ENCODE measurements around the gene POLR3H.

POLR3H gene

GRCh38 chr22:41550952-41551491, 6.8 kb upstream of the POLR3H start (continued):
- TF ChIP-seq ZNF223 (tag by site-specific recombination; IDR thresholded peaks at IDR 0.05): no peak
- TF ChIP-seq TCF7L2 (IDR thresholded peaks at IDR 0.05; ENCODE audit: borderline replicate concordance, low read depth, low read length): no peak
- no peak for TF ChIP-seq RBAK (tag by site-specific recombination; IDR thresholded peaks at IDR 0.05)
- TF ChIP-seq ZNF398 (tag by site-specific recombination; IDR thresholded peaks at IDR 0.05): no peak
- TF ChIP-seq ZNF473 (tag by site-specific recombination; IDR thresholded peaks at IDR 0.05): no peak
- TF ChIP-seq KLF7 (tag by site-specific recombination; IDR thresholded peaks at IDR 0.05; ENCODE audit: borderline replicate concordance): no peak
- TF ChIP-seq FEZF1 (tag by site-specific recombination; IDR thresholded peaks at IDR 0.05): no peak

GRCh38 chr22:41548830-41549211, 4.6 kb upstream of the POLR3H start:
- CTCF ChIA-PET: interaction anchor here (0.7 to 1.2 kb wide), 2 partner anchors 24 to 31 kb away, joined by 3 to 5 read pairs; no protein-coding TSS in a partner anchor
- Histone ChIP-seq H3K27ac (ENCODE audit: extremely low read depth, low read depth, low read length) (no peak overlapping the region), H3K4me1 (ENCODE audit: control insufficient read depth, insufficient read depth, low read length) (peaks cover 6% of the 10 kb centered on the region), H3K36me3 (ENCODE audit: control insufficient read depth in 2 of 2, insufficient read depth in 1 of 2, low read length in 2 of 2) (no peaks in the 10 kb centered on the region), H3K9me3 (ENCODE audit: control insufficient read depth, insufficient read depth, low read depth, low read length) (no peaks in the 10 kb centered on the region), H3K4me3 (ENCODE audit: low read depth, low read length) (no peak overlapping the region)
- POLR2A ChIA-PET: interaction anchor here (0.6 to 1.6 kb wide), 2 partner anchors 41 to 43 kb away, joined by 4 read pairs; partner anchors contain the start of gene PMM1
- TF ChIP-seq ZNF24 (tag by site-specific recombination; IDR thresholded peaks at IDR 0.05): no peak

DNA sequence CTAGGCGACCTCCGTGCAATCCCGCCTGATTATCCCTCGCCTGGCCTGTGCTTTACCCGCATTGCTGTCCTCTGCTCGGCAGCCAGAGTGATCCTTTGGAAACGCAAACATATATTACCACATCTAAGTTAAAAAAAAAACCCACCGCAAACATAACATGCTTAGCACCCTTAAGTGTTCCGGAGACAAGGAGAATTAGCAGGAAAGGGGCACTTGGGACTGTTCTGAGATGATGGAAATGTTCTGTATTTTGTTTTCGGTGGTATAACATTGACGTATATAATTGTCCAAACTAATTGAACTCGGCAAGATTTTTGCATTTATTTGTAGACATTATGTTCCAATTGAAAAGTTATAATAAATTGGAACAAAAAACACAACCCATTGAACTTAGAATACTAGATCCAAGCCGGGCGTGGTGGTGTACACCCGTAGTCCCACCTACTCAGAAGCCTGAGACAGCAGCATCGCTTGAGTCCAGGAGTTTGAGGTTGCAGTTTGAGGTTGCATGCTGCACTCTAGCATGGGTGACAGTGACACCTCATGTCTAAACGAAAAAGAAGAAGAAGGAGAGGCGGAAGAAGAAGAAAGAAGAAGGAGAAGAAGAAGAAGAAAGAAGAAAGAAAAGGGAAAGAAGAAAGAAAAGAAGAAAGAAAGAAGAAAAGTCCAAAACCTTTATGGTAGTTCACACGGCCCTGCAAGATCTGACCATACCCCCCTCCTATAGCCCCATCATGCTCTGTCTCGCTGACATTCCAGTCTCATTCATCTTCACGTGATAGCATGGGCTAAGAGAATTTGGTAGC, 604 bp upstream of the POLR3H start:
- ChIA-PET POLR2A (interaction anchor here (1.3 to 1.9 kb wide), 4 partner anchors 15 to 164 kb away, joined by 5 to 22 read pairs (median 10); partner anchors contain the start of genes CSDC2, DESI1, PMM1 and TEF), CTCF (interaction anchor here (0.6 to 1.8 kb wide), 4 partner anchors 10 to 522 kb away, joined by 3 to 15 read pairs (median 4); partner anchors contain the start of gene CSDC2)
- Histone ChIP-seq H3K27ac (ENCODE audit: extremely low read depth, low read depth, low read length) (no peak overlapping the region), H3K9me3 (ENCODE audit: control insufficient read depth, insufficient read depth, low read depth, low read length) (no peaks in the 10 kb centered on the region), H3K4me3 (ENCODE audit: low read depth, low read length) (peak overlapping the region; percentile 13), H3K36me3 (ENCODE audit: control insufficient read depth in 2 of 2, insufficient read depth in 1 of 2, low read length in 2 of 2) (peaks cover 0 to 26% of the 10 kb centered on the region in 2 experiments; a peak in 2 of 3 replicates), H3K4me1 (ENCODE audit: control insufficient read depth, insufficient read depth, low read length) (peaks cover 8% of the 10 kb centered on the region)
- no peak for TF ChIP-seq ZNF426 (tag by site-specific recombination; IDR thresholded peaks at IDR 0.05)
- TF ChIP-seq ZBTB17 (tag by site-specific recombination; IDR thresholded peaks at IDR 0.05): peak; percentile 77
- peak; percentile 11; the same call in 1 of the 2 replicates for TF ChIP-seq IKZF3 (tag by site-specific recombination; IDR thresholded peaks at IDR 0.05)
- TF ChIP-seq, protein P1, sequence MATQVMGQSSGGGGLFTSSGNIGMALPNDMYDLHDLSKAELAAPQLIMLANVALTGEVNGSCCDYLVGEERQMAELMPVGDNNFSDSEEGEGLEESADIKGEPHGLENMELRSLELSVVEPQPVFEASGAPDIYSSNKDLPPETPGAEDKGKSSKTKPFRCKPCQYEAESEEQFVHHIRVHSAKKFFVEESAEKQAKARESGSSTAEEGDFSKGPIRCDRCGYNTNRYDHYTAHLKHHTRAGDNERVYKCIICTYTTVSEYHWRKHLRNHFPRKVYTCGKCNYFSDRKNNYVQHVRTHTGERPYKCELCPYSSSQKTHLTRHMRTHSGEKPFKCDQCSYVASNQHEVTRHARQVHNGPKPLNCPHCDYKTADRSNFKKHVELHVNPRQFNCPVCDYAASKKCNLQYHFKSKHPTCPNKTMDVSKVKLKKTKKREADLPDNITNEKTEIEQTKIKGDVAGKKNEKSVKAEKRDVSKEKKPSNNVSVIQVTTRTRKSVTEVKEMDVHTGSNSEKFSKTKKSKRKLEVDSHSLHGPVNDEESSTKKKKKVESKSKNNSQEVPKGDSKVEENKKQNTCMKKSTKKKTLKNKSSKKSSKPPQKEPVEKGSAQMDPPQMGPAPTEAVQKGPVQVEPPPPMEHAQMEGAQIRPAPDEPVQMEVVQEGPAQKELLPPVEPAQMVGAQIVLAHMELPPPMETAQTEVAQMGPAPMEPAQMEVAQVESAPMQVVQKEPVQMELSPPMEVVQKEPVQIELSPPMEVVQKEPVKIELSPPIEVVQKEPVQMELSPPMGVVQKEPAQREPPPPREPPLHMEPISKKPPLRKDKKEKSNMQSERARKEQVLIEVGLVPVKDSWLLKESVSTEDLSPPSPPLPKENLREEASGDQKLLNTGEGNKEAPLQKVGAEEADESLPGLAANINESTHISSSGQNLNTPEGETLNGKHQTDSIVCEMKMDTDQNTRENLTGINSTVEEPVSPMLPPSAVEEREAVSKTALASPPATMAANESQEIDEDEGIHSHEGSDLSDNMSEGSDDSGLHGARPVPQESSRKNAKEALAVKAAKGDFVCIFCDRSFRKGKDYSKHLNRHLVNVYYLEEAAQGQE (tag by site-specific recombination; IDR thresholded peaks at IDR 0.05): no peak
- TF ChIP-seq ZFP3 (tag by site-specific recombination; IDR thresholded peaks at IDR 0.05; ENCODE audit: low read depth): no peak
- no peak for TF ChIP-seq ZNF677 (tag by site-specific recombination; IDR thresholded peaks at IDR 0.05)
- TF ChIP-seq ZNF623 (tag by site-specific recombination; IDR thresholded peaks at IDR 0.05): no peak
- TF ChIP-seq SETDB1 (IDR thresholded peaks at IDR 0.05; ENCODE audit: insufficient read length, low read length): no peak
- TF ChIP-seq ZNF654 (tag by site-specific recombination; IDR thresholded peaks at IDR 0.05; ENCODE audit: low read depth): no peak
- TF ChIP-seq ZNF274 (IDR thresholded peaks at IDR 0.05; ENCODE audit: low read length): no peak
- no peak for TF ChIP-seq ZNF274 (tag by site-specific recombination; IDR thresholded peaks at IDR 0.05; ENCODE audit: borderline replicate concordance)
- TF ChIP-seq, protein P2, sequence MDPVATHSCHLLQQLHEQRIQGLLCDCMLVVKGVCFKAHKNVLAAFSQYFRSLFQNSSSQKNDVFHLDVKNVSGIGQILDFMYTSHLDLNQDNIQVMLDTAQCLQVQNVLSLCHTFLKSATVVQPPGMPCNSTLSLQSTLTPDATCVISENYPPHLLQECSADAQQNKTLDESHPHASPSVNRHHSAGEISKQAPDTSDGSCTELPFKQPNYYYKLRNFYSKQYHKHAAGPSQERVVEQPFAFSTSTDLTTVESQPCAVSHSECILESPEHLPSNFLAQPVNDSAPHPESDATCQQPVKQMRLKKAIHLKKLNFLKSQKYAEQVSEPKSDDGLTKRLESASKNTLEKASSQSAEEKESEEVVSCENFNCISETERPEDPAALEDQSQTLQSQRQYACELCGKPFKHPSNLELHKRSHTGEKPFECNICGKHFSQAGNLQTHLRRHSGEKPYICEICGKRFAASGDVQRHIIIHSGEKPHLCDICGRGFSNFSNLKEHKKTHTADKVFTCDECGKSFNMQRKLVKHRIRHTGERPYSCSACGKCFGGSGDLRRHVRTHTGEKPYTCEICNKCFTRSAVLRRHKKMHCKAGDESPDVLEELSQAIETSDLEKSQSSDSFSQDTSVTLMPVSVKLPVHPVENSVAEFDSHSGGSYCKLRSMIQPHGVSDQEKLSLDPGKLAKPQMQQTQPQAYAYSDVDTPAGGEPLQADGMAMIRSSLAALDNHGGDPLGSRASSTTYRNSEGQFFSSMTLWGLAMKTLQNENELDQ (tag by site-specific recombination; IDR thresholded peaks at IDR 0.05; ENCODE audit: low read depth): no peak
- no peak for TF ChIP-seq ZXDB (tag by site-specific recombination; IDR thresholded peaks at IDR 0.05)
- no peak for TF ChIP-seq ZSCAN30 (tag by site-specific recombination; IDR thresholded peaks at IDR 0.05)
- no peak for TF ChIP-seq KLF10 (tag by site-specific recombination; IDR thresholded peaks at IDR 0.05)
- TF ChIP-seq ZNF391 (tag by site-specific recombination; IDR thresholded peaks at IDR 0.05; ENCODE audit: borderline replicate concordance, low read depth): 0 out of 2 replicates have a peak, but pooled peaks have one; percentile 73
- no peak for TF ChIP-seq KLF7 (tag by site-specific recombination; IDR thresholded peaks at IDR 0.05; ENCODE audit: borderline replicate concordance)
- TF ChIP-seq ZFP37 (tag by site-specific recombination; IDR thresholded peaks at IDR 0.05): no peak
